CD1c-positive myeloid dendritic cell (primary cell): ENCODE results near the gene FXYD5.
A peak's percentile ranks its signal among the peaks of the same experiment; 100 is the strongest.
"Not testable (repeated sequence)": the region's sequence is repeated elsewhere in the genome, so short reads cannot be mapped to it uniquely, and the experiment has no call there.

Experiments used
- DNase-seq: peaks from one replicate; pipeline ENCODE4 v3.0.0-alpha.2; 2016; ENCODE audit errors: extremely low spot score

Gene FXYD5

GRCh38 chr19:35119578-35120155, 34.9 kb upstream of the FXYD5 start:
- peak; percentile 78 for DNase-seq

- DNase-seq = peak; percentile 95
Observed at GRCh38 chr19:35120492-35120891, 34.0 kb upstream of the FXYD5 start.

GRCh38 chr19:35120898-35121297, 33.6 kb upstream of the FXYD5 start:
- peak; percentile 52 for DNase-seq

GRCh38 chr19:35122687-35123551, 31.6 kb upstream of the FXYD5 start:
- DNase-seq = no peak

- DNase-seq = peak; percentile 9
Observed at GRCh38 chr19:35123573-35123972, 31.0 kb upstream of the FXYD5 start.

DNA sequence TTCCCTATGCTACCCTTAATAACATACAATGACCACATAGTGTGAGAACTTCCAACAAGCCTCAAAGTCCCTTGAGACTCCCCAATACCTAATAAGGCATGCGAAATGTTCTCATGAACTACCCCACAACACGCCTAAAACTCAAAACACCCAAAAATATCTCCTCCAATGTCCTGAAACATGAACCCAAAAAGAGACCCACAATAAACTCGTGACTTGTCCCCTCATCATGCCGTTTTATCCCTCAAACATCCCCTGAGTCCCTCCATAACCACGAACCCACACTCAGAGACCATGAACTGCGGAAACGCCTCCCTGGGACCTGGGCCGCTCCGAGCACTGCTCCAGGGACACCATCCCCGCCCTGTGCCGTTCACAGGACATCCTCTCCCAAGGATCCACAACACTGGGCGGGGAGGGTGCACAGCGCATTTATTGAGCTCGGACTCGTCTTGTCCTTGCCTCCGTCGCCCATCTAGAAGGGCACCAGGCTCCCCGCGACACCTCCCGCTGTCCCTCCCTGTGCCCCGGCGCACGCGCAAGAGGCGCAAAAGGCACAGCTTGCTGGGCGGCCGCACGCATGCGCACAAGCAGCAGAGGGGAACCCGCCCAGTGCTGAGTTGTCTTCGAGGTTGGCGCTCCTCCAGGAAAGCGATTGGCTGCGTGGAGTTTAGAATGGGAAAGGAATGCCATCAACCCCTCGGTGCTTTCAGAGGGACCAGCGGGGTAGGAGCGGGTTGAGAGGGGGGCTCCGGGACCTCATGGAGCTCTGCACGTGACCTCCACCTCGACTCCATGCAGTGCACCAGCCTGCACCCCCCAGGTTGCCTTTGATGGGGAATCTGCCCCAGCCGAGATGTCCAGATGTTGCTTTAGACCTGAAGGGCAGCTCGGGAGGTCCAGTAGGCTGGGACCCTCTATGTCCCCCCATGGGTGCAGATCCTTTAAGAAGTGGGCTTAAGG, 30.2 kb upstream of the FXYD5 start:
- DNase-seq = peak; percentile 94

DNA sequence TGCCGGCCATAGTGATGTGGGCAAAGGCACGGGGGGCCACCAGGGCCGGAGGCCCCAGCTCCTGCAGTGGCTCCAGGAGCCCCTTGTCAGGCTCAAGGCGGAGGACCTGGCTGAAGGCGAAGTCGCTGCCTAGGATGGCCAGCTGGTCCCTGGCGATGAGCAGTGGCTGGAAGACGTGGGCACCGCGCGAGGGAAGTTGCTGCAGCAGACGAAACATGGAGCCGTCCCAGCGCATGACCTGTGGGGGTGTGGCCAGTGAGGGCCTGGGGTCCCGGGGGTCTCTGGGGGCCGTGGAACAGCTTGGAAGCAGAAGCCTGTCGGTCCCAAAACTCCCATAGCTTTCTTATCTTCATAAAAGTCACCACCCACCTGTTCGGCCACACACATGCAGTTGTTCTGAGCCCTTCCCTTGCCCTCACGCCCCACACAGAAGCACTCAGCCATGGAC, 29.2 kb upstream of the FXYD5 start:
- no peak for DNase-seq

DNA sequence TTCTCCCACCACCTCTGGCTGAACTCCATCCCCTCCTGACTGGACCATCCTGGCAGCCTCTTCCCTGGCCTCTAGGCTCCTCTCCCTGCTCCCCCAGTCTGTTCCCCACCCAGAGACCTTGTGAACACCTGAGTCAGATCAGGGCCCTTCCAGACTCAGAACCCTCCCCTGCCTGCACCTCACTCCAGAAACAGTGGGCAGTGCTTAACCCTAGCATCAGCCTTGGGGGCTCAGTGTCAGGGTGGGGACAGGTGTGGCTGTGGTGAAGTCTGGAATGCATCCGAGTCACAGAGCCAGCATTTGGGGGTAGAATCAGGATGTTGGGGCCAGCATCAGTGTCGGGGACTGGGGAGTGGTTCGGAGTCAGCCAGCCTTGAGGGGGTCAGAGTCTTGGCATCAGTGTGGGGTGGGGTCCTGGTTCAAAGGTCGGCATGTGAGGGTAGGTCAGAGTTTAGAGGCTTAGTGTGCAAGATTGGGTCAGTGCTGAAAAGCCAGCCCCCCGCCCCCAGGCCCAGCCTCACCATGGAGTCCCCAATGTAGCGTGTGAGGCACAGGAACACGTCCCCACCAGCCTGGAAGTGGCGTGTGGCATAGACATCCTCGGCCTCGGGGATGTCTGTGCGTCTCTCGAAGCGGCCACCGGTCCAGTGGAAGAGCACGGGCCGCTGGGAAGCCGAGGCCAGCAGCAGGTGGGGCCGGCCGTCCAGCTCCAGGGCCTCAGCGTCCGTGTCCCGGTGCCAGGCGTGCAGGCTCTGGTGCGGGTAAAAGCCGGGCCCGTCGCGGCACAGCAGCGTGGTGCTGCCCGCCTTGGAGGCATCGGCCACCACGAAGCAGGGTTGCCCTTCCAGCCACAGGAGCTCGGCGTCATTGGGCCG, 28.5 kb upstream of the FXYD5 start:
- no peak for DNase-seq

DNA sequence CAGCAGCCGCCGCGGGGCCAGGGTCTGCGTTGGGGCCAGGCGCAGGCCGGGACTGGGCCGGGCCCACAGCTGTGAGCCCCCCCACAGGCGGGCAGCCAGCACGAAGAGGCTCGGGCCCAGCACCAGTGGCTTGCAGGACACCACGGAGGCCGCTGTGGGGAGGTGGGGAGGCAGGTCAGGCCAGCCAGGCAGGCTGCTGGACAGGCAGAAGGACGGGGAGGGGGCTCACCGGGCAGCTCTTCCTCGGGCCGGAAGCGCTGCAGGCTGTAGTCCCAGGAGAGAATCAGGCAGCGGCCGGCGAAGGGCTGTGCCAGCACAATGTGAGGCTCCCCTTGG, 27.9 kb upstream of the FXYD5 start:
- DNase-seq = no peak

- no peak for DNase-seq
Observed at GRCh38 chr19:35127871-35128270, 26.7 kb upstream of the FXYD5 start.

DNA sequence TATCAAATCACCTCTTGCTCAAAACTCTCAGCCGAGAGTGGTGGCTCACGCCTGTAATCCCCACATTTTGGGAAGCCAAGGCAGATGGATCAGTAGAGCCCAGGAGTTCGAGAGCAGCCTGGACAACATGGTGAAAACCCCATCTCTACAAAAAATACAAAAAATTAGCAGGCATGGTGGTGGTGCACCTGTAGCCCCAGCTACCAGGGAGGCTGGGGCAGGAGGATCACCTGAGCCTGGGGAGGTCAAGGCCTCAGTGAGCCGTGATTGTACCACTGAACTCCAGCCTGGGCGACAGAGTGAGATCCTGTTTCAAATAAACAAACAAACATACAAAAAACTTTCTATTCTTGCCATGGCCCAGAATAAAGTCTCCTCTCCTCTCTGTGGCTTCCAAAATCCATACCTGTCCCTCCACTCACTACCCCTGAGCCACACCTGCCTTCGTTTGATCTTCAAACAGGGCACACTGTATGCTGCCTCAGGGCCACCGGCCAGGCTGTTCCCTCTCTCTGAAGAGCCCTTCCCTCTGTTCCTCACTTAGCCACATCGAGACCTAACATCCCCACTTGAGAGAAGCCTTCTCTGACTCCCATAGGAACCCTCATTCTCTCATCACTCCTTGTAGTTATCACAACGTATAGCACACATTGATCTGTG, 26.0 kb upstream of the FXYD5 start:
- DNase-seq = no peak

DNA sequence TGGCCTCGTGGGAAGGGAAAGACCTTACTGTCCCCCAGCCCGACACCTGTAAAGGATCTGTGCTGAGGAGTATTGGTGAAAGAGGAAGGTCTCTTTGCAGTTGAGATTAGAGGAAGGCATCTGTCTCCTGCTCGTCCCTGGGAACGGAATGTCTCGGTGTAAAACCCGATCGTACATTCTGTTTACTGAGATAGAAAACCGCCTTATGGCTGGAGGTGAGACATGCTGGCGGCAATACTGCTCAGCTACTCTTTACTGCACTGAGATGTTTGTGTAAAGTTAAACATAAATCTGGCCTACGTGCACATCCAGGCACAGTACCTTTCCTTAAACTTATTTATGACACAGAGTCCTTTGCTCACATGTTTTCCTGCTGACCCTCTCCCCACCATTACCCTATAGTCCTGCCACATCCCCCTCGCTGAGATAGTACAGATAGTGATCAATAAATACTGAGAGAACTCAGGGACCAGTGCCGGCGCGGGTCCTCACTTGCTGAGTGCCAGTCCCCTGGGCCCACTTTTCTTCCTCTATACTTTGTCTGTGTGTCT, 24.7 kb upstream of the FXYD5 start:
- not testable (repeated sequence) for DNase-seq

- DNase-seq = no peak
Observed at GRCh38 chr19:35130761-35131720, 23.5 kb upstream of the FXYD5 start.

DNA sequence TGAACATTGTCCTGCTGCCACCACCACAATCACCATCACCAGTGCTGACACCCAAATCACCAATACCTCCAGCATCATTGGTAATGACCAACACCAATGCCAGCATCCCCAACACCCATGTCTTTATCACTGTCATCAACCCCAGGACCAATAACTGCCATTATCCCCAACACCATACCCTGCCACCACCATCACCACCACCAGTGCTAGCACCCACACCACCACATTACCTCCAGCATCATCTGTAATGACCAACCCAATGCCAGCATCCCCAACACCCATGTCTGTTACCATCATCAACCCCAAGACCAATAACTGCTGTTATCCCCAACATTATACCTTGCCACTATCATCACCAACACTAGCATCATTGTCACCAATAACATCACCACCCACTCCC, 22.3 kb upstream of the FXYD5 start:
- DNase-seq = no peak

DNA sequence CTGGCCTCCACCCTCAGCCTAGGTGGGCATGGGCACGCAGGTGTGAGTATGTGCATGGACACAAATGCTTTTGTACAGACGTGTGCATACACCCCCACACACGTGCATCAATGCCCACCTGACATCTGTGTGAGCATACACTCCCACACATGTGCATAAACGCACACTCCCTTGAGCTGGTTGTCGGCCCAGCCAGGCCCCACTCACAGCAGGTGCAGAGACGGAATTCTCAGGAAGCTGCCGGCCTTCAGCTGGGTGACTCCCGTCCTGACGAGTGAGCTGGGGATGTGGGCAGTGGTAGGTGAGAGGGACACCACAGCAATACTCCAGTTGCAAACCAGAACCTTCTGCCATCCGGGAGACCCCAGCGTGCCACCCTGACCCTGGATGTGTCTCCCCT, 20.7 kb upstream of the FXYD5 start:
- no peak for DNase-seq

GRCh38 chr19:35134601-35135242, 19.8 kb upstream of the FXYD5 start, which contains the start of gene LGI4:
LGI4 (minus strand) TSS chr19:35135059; CDS start chr19:35134680, 379 bp downstream.
- no peak for DNase-seq

DNA sequence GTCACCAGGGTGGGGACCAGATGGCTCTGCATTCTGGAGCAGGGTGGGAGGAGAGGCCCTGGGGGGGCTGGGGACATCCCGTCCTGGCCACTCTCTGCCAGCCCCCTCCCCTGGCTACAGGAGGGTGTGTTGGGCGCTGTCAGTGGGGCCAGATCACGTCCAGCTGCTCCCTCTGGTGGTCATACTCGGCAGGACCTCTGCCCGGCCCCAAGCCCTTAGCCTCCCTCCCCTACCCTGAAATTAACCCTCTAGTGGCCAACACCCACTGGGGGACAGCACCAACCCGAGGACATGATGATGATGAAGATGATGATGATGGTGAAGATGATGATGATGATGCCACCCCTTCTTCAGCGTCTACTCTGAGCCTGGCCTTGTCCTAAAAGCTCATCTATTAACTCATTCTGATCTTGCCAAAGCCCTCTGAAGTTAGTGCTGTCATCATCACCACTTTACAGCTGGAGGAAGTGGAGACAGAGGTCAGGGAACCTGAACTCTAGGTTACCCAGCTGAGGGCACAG, 19.1 kb upstream of the FXYD5 start:
- DNase-seq = peak; percentile 71

DNA sequence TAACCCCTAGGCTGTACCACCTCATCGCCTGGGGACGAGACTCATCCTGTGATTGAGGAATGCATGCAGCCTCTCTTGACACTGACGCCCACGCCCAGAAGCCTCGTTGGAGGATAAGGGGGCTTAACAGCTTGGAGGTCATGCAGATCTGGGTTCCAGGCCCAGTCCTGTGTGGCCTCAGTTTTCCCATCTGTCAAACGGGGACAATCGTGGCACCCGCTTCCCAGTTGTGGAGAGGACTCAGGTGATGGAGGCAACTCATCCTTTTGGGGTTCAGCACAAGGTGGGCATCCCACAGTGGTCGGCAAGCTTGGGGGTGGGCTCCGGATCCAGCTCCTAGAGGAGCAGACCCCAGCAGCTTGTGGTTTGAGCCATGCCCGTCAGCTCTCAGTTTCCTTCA, 18.3 kb upstream of the FXYD5 start:
- no peak for DNase-seq
